ENCODE data around the gene NT5DC1.

DNA sequence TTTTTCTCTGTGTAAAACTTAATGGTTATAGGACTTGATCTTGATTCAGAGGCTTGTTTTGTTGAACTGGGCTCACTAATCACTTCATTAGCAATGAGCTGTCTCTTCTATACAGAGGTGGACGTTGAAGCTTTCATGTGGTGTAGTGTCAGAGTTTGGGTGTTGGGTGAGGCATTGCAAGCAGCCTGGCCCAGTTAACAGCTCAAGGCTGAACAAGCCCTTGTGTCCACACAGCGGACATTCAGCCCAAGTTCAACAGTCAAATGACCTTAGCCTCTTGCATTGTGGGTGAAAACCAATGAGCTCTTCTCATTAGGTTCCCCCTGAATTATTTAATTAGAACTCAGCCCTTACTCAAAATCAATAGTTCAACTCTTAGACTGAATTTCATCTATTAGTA is 12.7 kb downstream of the NT5DC1 start:
- TF ChIP-seq EZH2 (IDR thresholded peaks at IDR 0.05; ENCODE audit: insufficient read depth, low read length), result no peak
- TF ChIP-seq, protein P1, sequence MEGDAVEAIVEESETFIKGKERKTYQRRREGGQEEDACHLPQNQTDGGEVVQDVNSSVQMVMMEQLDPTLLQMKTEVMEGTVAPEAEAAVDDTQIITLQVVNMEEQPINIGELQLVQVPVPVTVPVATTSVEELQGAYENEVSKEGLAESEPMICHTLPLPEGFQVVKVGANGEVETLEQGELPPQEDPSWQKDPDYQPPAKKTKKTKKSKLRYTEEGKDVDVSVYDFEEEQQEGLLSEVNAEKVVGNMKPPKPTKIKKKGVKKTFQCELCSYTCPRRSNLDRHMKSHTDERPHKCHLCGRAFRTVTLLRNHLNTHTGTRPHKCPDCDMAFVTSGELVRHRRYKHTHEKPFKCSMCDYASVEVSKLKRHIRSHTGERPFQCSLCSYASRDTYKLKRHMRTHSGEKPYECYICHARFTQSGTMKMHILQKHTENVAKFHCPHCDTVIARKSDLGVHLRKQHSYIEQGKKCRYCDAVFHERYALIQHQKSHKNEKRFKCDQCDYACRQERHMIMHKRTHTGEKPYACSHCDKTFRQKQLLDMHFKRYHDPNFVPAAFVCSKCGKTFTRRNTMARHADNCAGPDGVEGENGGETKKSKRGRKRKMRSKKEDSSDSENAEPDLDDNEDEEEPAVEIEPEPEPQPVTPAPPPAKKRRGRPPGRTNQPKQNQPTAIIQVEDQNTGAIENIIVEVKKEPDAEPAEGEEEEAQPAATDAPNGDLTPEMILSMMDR (IDR thresholded peaks at IDR 0.05; ENCODE audit: insufficient read depth, low read depth, low read length), result no peak

Data from astrocyte (in vitro differentiated cells and primary cell).